Keratinocyte (primary cell): Measurements from ENCODE around the gene TBC1D19. TPM values are rescaled to one million over a fixed set of nuclear protein-coding genes. Genes with fewer than 3 reads are reported as not detected.

ENCODE experiments used
- DNase-seq: peaks from one replicate; pipeline ENCODE4 v3.0.0-alpha.2; 2011; ENCODE audit warnings: low read depth, missing footprints, low spot score
- FAIRE-seq: peaks from 2 replicates; lab custom pipeline; 2011; peaks lifted over from hg19 to GRCh38; lab: Jason Lieb, UNC
- H2AFZ ChIP-seq: 2 replicates; pipeline ENCODE4 v1.6.0; 2012; ENCODE audit warnings: low read length, control low read depth, inconsistent platforms; ENCODE audit not compliant: control insufficient read depth
- H3K27ac ChIP-seq: 2 replicates; pipeline ENCODE4 v1.5.1; 2011; ENCODE audit warnings: low read length; ENCODE audit not compliant: control insufficient read depth, insufficient read depth
- H3K27me3 ChIP-seq: 3 replicates; pipeline ENCODE4 v1.6.0; 2011; ENCODE audit warnings: low read length; ENCODE audit not compliant: control insufficient read depth, insufficient read depth; ENCODE audit errors: extremely low read depth
- H3K36me3 ChIP-seq, 2 experiments: 2 replicates in 1 of 2; 3 replicates in 1 of 2; pipeline ENCODE4 v1.5.1; 2011; ENCODE audit warnings: low read length in 2 of 2, mild to moderate bottlenecking in 1 of 2; ENCODE audit not compliant: control insufficient read depth in 2 of 2, insufficient read depth in 2 of 2; ENCODE audit errors: extremely low read depth in 1 of 2
- H3K4me1 ChIP-seq: 3 replicates; pipeline ENCODE4 v1.5.1; 2011; ENCODE audit warnings: low read length; ENCODE audit not compliant: control insufficient read depth, insufficient read depth; ENCODE audit errors: extremely low read depth
- H3K4me2 ChIP-seq: 3 replicates; pipeline ENCODE4 v1.6.0; 2011; ENCODE audit warnings: low read depth, low read length; ENCODE audit not compliant: control insufficient read depth, insufficient read depth; ENCODE audit errors: extremely low read depth
- H3K4me3 ChIP-seq, 3 experiments: fragments of 200-600 bp in 1 of 3; sonication (generic) in 1 of 3; 2 replicates in 2 of 3; 3 replicates in 1 of 3; pipeline ENCODE4 v1.5.1; 2011 to 2016; ENCODE audit warnings: low read length in 3 of 3, mild to moderate bottlenecking in 3 of 3, control low read depth in 2 of 3, inconsistent platforms in 1 of 3, low read depth in 1 of 3, mixed read lengths in 1 of 3, mixed run types in 1 of 3, moderate library complexity in 1 of 3; ENCODE audit not compliant: control insufficient read depth in 2 of 3, insufficient read depth in 2 of 3; ENCODE audit errors: extremely low read depth in 1 of 3
- H3K79me2 ChIP-seq: 2 replicates; pipeline ENCODE4 v1.6.0; 2012; ENCODE audit warnings: low read length; ENCODE audit not compliant: control insufficient read depth, insufficient read depth
- H3K9ac ChIP-seq: 3 replicates; pipeline ENCODE4 v1.6.0; 2011; ENCODE audit warnings: low read length; ENCODE audit not compliant: control insufficient read depth, insufficient read depth; ENCODE audit errors: extremely low read depth
- H3K9me1 ChIP-seq: 3 replicates; pipeline ENCODE4 v1.6.0; 2011; ENCODE audit warnings: low read length; ENCODE audit not compliant: control insufficient read depth, insufficient read depth; ENCODE audit errors: extremely low read depth
- H3K9me3 ChIP-seq: 2 replicates; pipeline ENCODE4 v1.5.1; 2012; ENCODE audit warnings: low read depth, low read length; ENCODE audit not compliant: control insufficient read depth
- H4K20me1 ChIP-seq: 3 replicates; pipeline ENCODE4 v1.6.0; 2011; ENCODE audit warnings: low read length; ENCODE audit not compliant: control insufficient read depth, insufficient read depth; ENCODE audit errors: extremely low read depth
- EZH2 ChIP-seq: IDR thresholded peaks from one replicate; pipeline ENCODE4 v1.6.1; 2012; ENCODE audit warnings: inconsistent platforms, mild to moderate bottlenecking, low read length, moderate library complexity
- dilution Hi-C: fragments of 300-500 bp; cut with MboI; formaldehyde crosslinking; loops from one replicate; pipeline ENCODE4 v1.7.0; 2020; ENCODE audit warnings: low sequenced_read_pairs; ENCODE audit not compliant: extremely low pct_ligation_motif_present
- polyA plus RNA-seq, 5 experiments: library from polyadenylated mRNA; depleted of rRNA in 3 of 5; stranded (reverse) in 3 of 5; stranded (forward) in 1 of 5; unstranded in 1 of 5; fragments of >200 nt; gene quantifications; 1 replicate in 1 of 5; 2 replicates in 3 of 5; 3 replicates in 1 of 5; pipeline versions ENCODE4 v1.2.1 to v1.2.3, GENCODE V29; 2011 to 2012; ENCODE audit warnings: missing spikeins in 2 of 5, low read depth in 1 of 5, low replicate concordance in 1 of 5
- TF ChIP-seq, protein P1 (sequence below), 3 experiments: IDR thresholded peaks in 1 of 3; conservative IDR thresholded peaks in 1 of 3; optimal IDR thresholded peaks in 1 of 3; 2 replicates in 2 of 3; 3 replicates in 1 of 3; pipeline versions ENCODE3 to v1.5.1; 2011; ENCODE audit warnings: low read length in 3 of 3, mild to moderate bottlenecking in 3 of 3, moderate library complexity in 2 of 3, control low read depth in 1 of 3, inconsistent platforms in 1 of 3; ENCODE audit not compliant: insufficient read depth in 2 of 3; ENCODE audit errors: extremely low read depth in 1 of 3

Gene TBC1D19
- polyA plus RNA-seq, 1 donor (not counting 4 experiments of a cell fraction or from before 2014, with no cell fraction given) = 11.3 TPM

GRCh38 chr4:26721685-26722084, 137.8 kb downstream of the TBC1D19 start:
- H3K27ac ChIP-seq = no peak overlapping the region
- DNase-seq (no peak), FAIRE-seq (no peak)
- H3K36me3 ChIP-seq = no peaks in the 10 kb centered on the region
- no peak overlapping the region for H2AFZ ChIP-seq
- H3K4me2 ChIP-seq = no peak overlapping the region
- no peaks in the 10 kb centered on the region for H3K79me2 ChIP-seq
- peaks cover 10% of the 10 kb centered on the region for H3K4me1 ChIP-seq
- H3K27me3 ChIP-seq = no peaks in the 10 kb centered on the region
- H3K9me3 ChIP-seq = no peaks in the 10 kb centered on the region
- dilution Hi-C loops = no loop called here
- H3K9ac ChIP-seq = no peak overlapping the region
- no peaks in the 10 kb centered on the region for H3K9me1 ChIP-seq
- no peaks in the 10 kb centered on the region for H4K20me1 ChIP-seq
- H3K4me3 ChIP-seq = no peak overlapping the region
- TF ChIP-seq EZH2 = no peak
- TF ChIP-seq, protein P1, sequence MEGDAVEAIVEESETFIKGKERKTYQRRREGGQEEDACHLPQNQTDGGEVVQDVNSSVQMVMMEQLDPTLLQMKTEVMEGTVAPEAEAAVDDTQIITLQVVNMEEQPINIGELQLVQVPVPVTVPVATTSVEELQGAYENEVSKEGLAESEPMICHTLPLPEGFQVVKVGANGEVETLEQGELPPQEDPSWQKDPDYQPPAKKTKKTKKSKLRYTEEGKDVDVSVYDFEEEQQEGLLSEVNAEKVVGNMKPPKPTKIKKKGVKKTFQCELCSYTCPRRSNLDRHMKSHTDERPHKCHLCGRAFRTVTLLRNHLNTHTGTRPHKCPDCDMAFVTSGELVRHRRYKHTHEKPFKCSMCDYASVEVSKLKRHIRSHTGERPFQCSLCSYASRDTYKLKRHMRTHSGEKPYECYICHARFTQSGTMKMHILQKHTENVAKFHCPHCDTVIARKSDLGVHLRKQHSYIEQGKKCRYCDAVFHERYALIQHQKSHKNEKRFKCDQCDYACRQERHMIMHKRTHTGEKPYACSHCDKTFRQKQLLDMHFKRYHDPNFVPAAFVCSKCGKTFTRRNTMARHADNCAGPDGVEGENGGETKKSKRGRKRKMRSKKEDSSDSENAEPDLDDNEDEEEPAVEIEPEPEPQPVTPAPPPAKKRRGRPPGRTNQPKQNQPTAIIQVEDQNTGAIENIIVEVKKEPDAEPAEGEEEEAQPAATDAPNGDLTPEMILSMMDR (optimal IDR thresholded peaks at IDR 0.05 in 1 of 3, IDR thresholded peaks at IDR 0.05 in 1 of 3, conservative IDR thresholded peaks at IDR 0.05 in 1 of 3; ENCODE audit: extremely low read depth in 1 of 3, insufficient read depth in 2 of 3, low read length in 3 of 3) = no peak

DNA sequence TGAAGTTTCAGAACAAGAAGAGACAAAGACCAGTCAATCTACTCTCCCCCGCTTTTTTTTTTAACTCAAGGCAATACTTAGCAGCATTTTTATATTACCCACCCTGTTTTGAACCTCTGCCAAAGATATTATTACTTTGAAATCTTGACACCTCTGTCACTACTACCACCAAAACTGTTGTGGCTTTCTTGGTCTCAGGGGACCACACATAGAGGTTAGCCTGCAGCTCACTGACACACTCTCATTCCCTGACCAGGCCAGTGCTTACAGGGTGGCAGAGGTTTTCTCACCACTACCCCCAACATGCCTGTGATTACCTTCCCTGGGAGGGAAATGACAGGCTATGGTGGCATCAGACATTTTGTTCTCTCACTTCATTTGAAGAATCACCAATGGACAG, 139.3 kb downstream of the TBC1D19 start:
- Histone ChIP-seq H2AFZ (no peak overlapping the region), H3K4me3 (no peak overlapping the region), H3K27me3 (no peaks in the 10 kb centered on the region), H3K79me2 (no peaks in the 10 kb centered on the region), H4K20me1 (no peaks in the 10 kb centered on the region), H3K27ac (no peak overlapping the region), H3K9ac (no peak overlapping the region), H3K36me3 (no peaks in the 10 kb centered on the region), H3K9me1 (no peaks in the 10 kb centered on the region), H3K4me2 (no peak overlapping the region), H3K4me1 (no peaks in the 10 kb centered on the region), H3K9me3 (no peaks in the 10 kb centered on the region)
- DNase-seq (no peak), FAIRE-seq (no peak)
- no peak for TF ChIP-seq EZH2
- TF ChIP-seq, protein P1 (optimal IDR thresholded peaks at IDR 0.05 in 1 of 3, IDR thresholded peaks at IDR 0.05 in 1 of 3, conservative IDR thresholded peaks at IDR 0.05 in 1 of 3; ENCODE audit: extremely low read depth in 1 of 3, insufficient read depth in 2 of 3, low read length in 3 of 3) = no peak
- dilution Hi-C loops = no loop called here
